Ishikawa (cell line): Measurements from ENCODE around the gene NNAT.

ENCODE experiments used
- CEBPB ChIP-seq: IDR thresholded peaks from 2 replicates; pipeline ENCODE4 v1.6.1; 2012
- CREB1 ChIP-seq: IDR thresholded peaks from 2 replicates; pipeline ENCODE4 v1.6.1; 2012; ENCODE audit warnings: low read depth
- EGR1 ChIP-seq: IDR thresholded peaks from 2 replicates; pipeline ENCODE4 v1.6.1; 2012
- EP300 ChIP-seq: IDR thresholded peaks from 2 replicates; pipeline ENCODE4 v1.6.1; 2012; ENCODE audit warnings: borderline replicate concordance
- FOXM1 ChIP-seq: IDR thresholded peaks from 2 replicates; pipeline ENCODE4 v1.6.1; 2012; ENCODE audit warnings: low read depth, borderline replicate concordance
- MAX ChIP-seq: IDR thresholded peaks from 2 replicates; pipeline ENCODE4 v1.6.1; 2012
- NFIC ChIP-seq: IDR thresholded peaks from 2 replicates; pipeline ENCODE4 v1.6.1; 2012
- RAD21 ChIP-seq: IDR thresholded peaks from 2 replicates; pipeline ENCODE4 v1.6.1; 2012; ENCODE audit warnings: low read depth
- REST ChIP-seq: IDR thresholded peaks from 2 replicates; pipeline ENCODE4 v1.6.1; 2012; ENCODE audit warnings: low read depth, mild to moderate bottlenecking
- TAF1 ChIP-seq: IDR thresholded peaks from 2 replicates; pipeline ENCODE4 v1.6.1; 2012; ENCODE audit warnings: low read depth, mild to moderate bottlenecking
- TCF12 ChIP-seq: IDR thresholded peaks from 2 replicates; pipeline ENCODE4 v1.6.1; 2012; ENCODE audit warnings: low read depth
- TEAD4 ChIP-seq: IDR thresholded peaks from 2 replicates; pipeline ENCODE4 v1.6.1; 2012
- USF1 ChIP-seq: IDR thresholded peaks from 2 replicates; pipeline ENCODE4 v1.6.1; 2012
- YY1 ChIP-seq: IDR thresholded peaks from 2 replicates; pipeline ENCODE4 v1.6.1; 2012; ENCODE audit warnings: low read depth
- ZBTB7A ChIP-seq: IDR thresholded peaks from 2 replicates; pipeline ENCODE4 v1.6.1; 2012; ENCODE audit warnings: low read depth

The NNAT gene

GRCh38 chr20:37477041-37477440 lies 44.0 kb upstream of the NNAT start:
- TF ChIP-seq EP300 = no peak

GRCh38 chr20:37479266-37479665 lies 41.8 kb upstream of the NNAT start:
- no peak for TF ChIP-seq RAD21
- TF ChIP-seq CEBPB = no peak
- TF ChIP-seq EP300 = no peak
- no peak for TF ChIP-seq TEAD4
- TF ChIP-seq FOXM1 = no peak
- TF ChIP-seq MAX = no peak
- no peak for TF ChIP-seq USF1
- no peak for TF ChIP-seq TCF12
- TF ChIP-seq YY1 = no peak
- no peak for TF ChIP-seq TAF1
- no peak for TF ChIP-seq REST
- TF ChIP-seq NFIC = no peak
- no peak for TF ChIP-seq CREB1
- TF ChIP-seq ZBTB7A = no peak
- TF ChIP-seq EGR1 = no peak

GRCh38 chr20:37479925-37480691 lies 40.9 kb upstream of the NNAT start:
- TF ChIP-seq FOXM1 = no peak
- TF ChIP-seq CREB1 = no peak
- TF ChIP-seq YY1 = no peak
- TF ChIP-seq TCF12 = no peak
- TF ChIP-seq CEBPB = no peak
- no peak for TF ChIP-seq RAD21
- TF ChIP-seq TEAD4 = no peak
- no peak for TF ChIP-seq EGR1
- no peak for TF ChIP-seq MAX
- no peak for TF ChIP-seq TAF1
- TF ChIP-seq USF1 = no peak
- no peak for TF ChIP-seq EP300
- TF ChIP-seq NFIC = no peak
- no peak for TF ChIP-seq ZBTB7A
- no peak for TF ChIP-seq REST

- no peak for TF ChIP-seq MAX
- TF ChIP-seq TAF1 = no peak
- no peak for TF ChIP-seq RAD21
- TF ChIP-seq EP300 = no peak
- TF ChIP-seq TEAD4 = no peak
- no peak for TF ChIP-seq REST
- no peak for TF ChIP-seq TCF12
- TF ChIP-seq FOXM1 = no peak
- no peak for TF ChIP-seq CEBPB
- no peak for TF ChIP-seq USF1
- no peak for TF ChIP-seq YY1
- no peak for TF ChIP-seq ZBTB7A
These were observed 40.1 kb upstream of the NNAT start for GRCh38 chr20:37480919-37481318.
